ENCODE data around the gene SETD3. TPM values are rescaled to one million over a fixed set of nuclear protein-coding genes. Genes with fewer than 3 reads are reported as not detected.

SETD3 gene
- total and polyA plus RNA-seq, 2 of the 8 experiments (the other 6 are each of a cell fraction or from before 2014, with no cell fraction given) = 24.0 to 64.0 TPM

GRCh38 chr14:99460793-99461192, 19.9 kb downstream of the SETD3 start:
- Histone ChIP-seq H2BK5ac (ENCODE audit: low read depth, low read length) (0 out of 2 replicates have a peak overlapping the region, but pooled peaks have one; percentile 8), H3K4me1 (replicated peaks in 1 of 4; ENCODE audit: control insufficient read depth in 3 of 4, insufficient read depth in 4 of 4, low read length in 3 of 4) (peaks cover 0 to 18% (median 12%) of the 10 kb centered on the region in 4 experiments; a peak in 5 of 7 replicates), H3K9me3 (ENCODE audit: insufficient read depth in 2 of 2, low read depth in 1 of 2, low read length in 1 of 2) (no peaks in the 10 kb centered on the region), H3K27ac (ENCODE audit: low read depth, low read length) (0 out of 2 replicates have a peak overlapping the region, but pooled peaks have one; percentile 12), H3K4ac (replicated peaks; ENCODE audit: insufficient read length, low read depth, low read length) (no peak overlapping the region), H3K18ac (ENCODE audit: extremely low read depth, low read length) (no peak overlapping the region), H3K4me2 (ENCODE audit: insufficient read depth in 1 of 2, low read depth in 2 of 2, low read length in 2 of 2) (no peak overlapping the region), H2BK15ac (ENCODE audit: low read length) (peak overlapping the region; percentile 8; the same call in 1 of the 2 replicates), H3K79me1 (ENCODE audit: low read depth, low read length) (no peaks in the 10 kb centered on the region; the same call in 1 of the 2 replicates), H3K23me2 (ENCODE audit: low read depth, low read length) (no peaks in the 10 kb centered on the region), H4K5ac (ENCODE audit: insufficient read length, low read depth, low read length) (no peak overlapping the region), H2AK5ac (ENCODE audit: low read depth, low read length) (no peak overlapping the region), H4K20me1 (replicated peaks in 1 of 2; ENCODE audit: control insufficient read depth in 1 of 2, insufficient read depth in 2 of 2, low read length in 2 of 2) (no peaks in the 10 kb centered on the region), H3K23ac (ENCODE audit: insufficient read length) (no peak overlapping the region), H2BK12ac (ENCODE audit: low read depth, low read length) (no peak overlapping the region), H4K8ac (ENCODE audit: extremely low read depth, insufficient read depth, low read length) (no peak overlapping the region), H3K4me3 (ENCODE audit: extremely low read depth in 1 of 4, insufficient read depth in 2 of 4, low read depth in 3 of 4, low read length in 4 of 4) (no peak overlapping the region), H3K36me3 (ENCODE audit: control insufficient read depth in 2 of 4, insufficient read depth in 4 of 4, low read length in 3 of 4) (peaks cover 4 to 17% (median 8%) of the 10 kb centered on the region in 4 experiments; a peak in 6 of 8 replicates), H2AFZ (ENCODE audit: low read length) (no peak overlapping the region), H3K14ac (ENCODE audit: insufficient read length) (no peak overlapping the region), H2BK20ac (ENCODE audit: low read length) (no peak overlapping the region; the same call in 1 of the 2 replicates), H4K91ac (replicated peaks; ENCODE audit: insufficient read length, low read length) (no peak overlapping the region), H2BK120ac (replicated peaks; ENCODE audit: low read depth, low read length) (no peak overlapping the region), H3K9ac (replicated peaks in 1 of 4; ENCODE audit: extremely low read depth in 1 of 4, low read depth in 3 of 4, low read length in 3 of 4) (no peak overlapping the region), H3K56ac (replicated peaks; ENCODE audit: insufficient read length, low read depth, low read length) (no peak overlapping the region), H3K79me2 (ENCODE audit: control insufficient read depth in 1 of 2, insufficient read depth in 2 of 2, low read length in 2 of 2) (peaks cover 0 to 7% of the 10 kb centered on the region in 2 experiments; a peak in 2 of 4 replicates), H3K27me3 (replicated peaks in 1 of 4; ENCODE audit: control insufficient read depth in 3 of 4, extremely low read depth in 1 of 4, insufficient read depth in 3 of 4, low read length in 3 of 4) (no peaks in the 10 kb centered on the region)
- ChIA-PET CTCF (ENCODE audit: partially characterized antibody) (interaction anchor here (0.6 to 5.2 kb wide), 8 partner anchors 10 to 173 kb away, joined by 3 to 19 read pairs (median 7); no protein-coding TSS in a partner anchor), POLR2A (ENCODE audit: partially characterized antibody) (interaction anchor here (0.9 kb wide), 1 partner anchor 49 kb away, joined by 3 read pairs; no protein-coding TSS in a partner anchor)
- 77% methylated on average over 3 of the region's 3 CpGs; no CpG with 5 or more reads in 1 of the 2 experiments for WGBS, 2 experiments (ENCODE audit: extremely low coverage in 1 of 2, insufficient coverage in 1 of 2, insufficient read length in 1 of 2, insufficient replicate concordance in 2 of 2, low coverage in 1 of 2, low lambda C conversion rate in 2 of 2, missing lambda C conversion rate in 1 of 2)
- DNase-seq (ENCODE audit: low read depth in 1 of 2, low spot score in 2 of 2) (peak in 1 of 2 experiments; percentile 45), FAIRE-seq (peak; percentile 79)
- TF ChIP-seq BCL11A (IDR thresholded peaks at IDR 0.05; ENCODE audit: low read depth in 2 of 2, low read length in 2 of 2) (no peak), USF2 (IDR thresholded peaks at IDR 0.05; ENCODE audit: low read length) (no peak), RNF2 (IDR thresholded peaks at IDR 0.05; ENCODE audit: borderline replicate concordance, low read depth, low read length, missing control alignments, poor library complexity, severe bottlenecking) (no peak), TEAD4 (IDR thresholded peaks at IDR 0.05; ENCODE audit: low read depth, low read length) (no peak), EP300 (IDR thresholded peaks at IDR 0.05; ENCODE audit: borderline replicate concordance in 1 of 2, low read depth in 2 of 2, low read length in 2 of 2) (no peak), HDAC6 (IDR thresholded peaks at IDR 0.05; ENCODE audit: low read depth, low read length) (no peak), RAD21 (IDR thresholded peaks at IDR 0.05 in 1 of 2, conservative IDR thresholded peaks at IDR 0.05 in 1 of 2; ENCODE audit: low read depth in 2 of 2, low read length in 2 of 2) (peak in 1 of 2 experiments; percentile 20; a peak in 1 of 4 replicates), GABPA (IDR thresholded peaks at IDR 0.05; ENCODE audit: borderline replicate concordance, insufficient read depth, low read length) (no peak), TCF12 (IDR thresholded peaks at IDR 0.05; ENCODE audit: low read depth, low read length) (no peak)

All from H1 (cell line).